HCT116 (cell line): Measurements from ENCODE around the gene HYOU1.

Experiments used
- EZH2phosphoT487 ChIP-seq: fragments of 200-600 bp; IDR thresholded peaks from 2 replicates; pipeline ENCODE4 v1.6.1; 2018; ENCODE audit warnings: antibody characterized with exemption, borderline replicate concordance
- POLR2A ChIP-seq: IDR thresholded peaks from 2 replicates; pipeline ENCODE4 v1.7.0; 2011; ENCODE audit warnings: borderline replicate concordance; ENCODE audit not compliant: insufficient read depth, insufficient read length; ENCODE audit errors: extremely low read depth

DNA sequence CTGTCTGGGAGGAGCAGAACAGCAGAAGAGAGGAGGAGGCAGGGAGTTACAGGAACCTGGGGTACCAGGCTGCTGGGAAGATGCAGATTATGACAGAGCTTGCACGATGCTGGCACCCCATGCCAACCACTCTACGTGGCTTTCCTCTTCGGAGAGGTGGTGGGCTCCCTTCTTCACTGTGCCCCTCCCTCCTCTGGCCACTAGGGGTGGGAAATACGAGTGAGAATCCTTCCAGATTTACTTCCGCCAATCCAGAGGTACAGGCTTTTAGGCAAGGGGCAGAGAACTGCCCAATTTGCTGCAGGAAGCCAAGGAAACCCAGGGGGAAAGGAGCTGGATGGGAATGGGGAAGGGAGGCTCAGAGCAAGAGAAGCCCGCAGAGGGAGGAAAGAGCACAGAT lies 12.3 kb downstream of the HYOU1 start:
- no peak for TF ChIP-seq EZH2phosphoT487
- no peak for TF ChIP-seq POLR2A
